ENCODE data around the gene GPR119. TPM values are rescaled to one million over a fixed set of nuclear protein-coding genes. Genes with fewer than 3 reads are reported as not detected.

GPR119 gene
- total and polyA plus RNA-seq, 2 of the 8 experiments (the other 6 are each of a cell fraction or from before 2014, with no cell fraction given): 0.11 TPM; not detected in 1

DNA sequence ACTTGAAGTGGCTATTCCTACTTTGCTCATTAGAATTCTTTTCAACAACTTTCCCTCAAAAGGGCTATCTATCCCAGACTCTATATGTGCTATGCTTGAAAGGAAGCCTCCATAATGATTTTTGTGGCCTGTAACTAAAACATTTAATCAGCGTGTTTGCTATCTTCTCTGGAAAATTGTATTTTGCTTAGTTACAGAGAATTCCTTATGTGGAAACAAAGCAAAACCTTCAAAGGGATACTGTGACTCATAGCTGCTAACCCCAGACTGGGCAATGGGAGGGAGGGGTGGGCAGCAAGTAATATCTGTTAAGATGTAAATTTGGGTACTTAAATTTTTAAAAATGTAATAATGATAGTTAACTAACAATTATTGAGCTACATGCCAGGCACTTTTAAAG lies 42.1 kb downstream of the GPR119 start (continued):
- TF ChIP-seq CTBP2 (IDR thresholded peaks at IDR 0.05; ENCODE audit: borderline replicate concordance, insufficient read depth, insufficient read length, low read length): no peak
- no peak for TF ChIP-seq NRF1 (IDR thresholded peaks at IDR 0.05; ENCODE audit: low read depth, low read length)
- no peak for TF ChIP-seq TCF12 (IDR thresholded peaks at IDR 0.05; ENCODE audit: low read depth, low read length)
